Measurements from ENCODE around the gene CES2.

- TF ChIP-seq CTCF (IDR thresholded peaks at IDR 0.05) (no peak), POLR2A (IDR thresholded peaks at IDR 0.05) (no peak)
Measured at GRCh38 chr16:66894055-66894454, 41.3 kb upstream of the CES2 start.

Data from thyroid gland (tissue), 4 donors.